GM12878 (cell line): ENCODE data around the gene ADRB1. TPM values are rescaled to one million over a fixed set of nuclear protein-coding genes. Genes with fewer than 3 reads are reported as not detected.

ENCODE experiments used
- ATAC-seq: fragments of 200-7000 bp; cut with Tn5 transposase; 3 replicates; pipeline ENCODE4 v1.9.1; 2020; ENCODE audit warnings: mild to moderate bottlenecking, moderate library complexity
- BruUV-seq: library from RNA; stranded (reverse); fragments of 400-500 nt; replicated peaks from 2 replicates; lab custom pipeline; 2021; lab: Mats Ljungman, UMichigan
- CTCF ChIA-PET: fragments of 300-600 bp; sonication (Branson Sonifier 250); formaldehyde crosslinking; extraction: SDS; loops from one replicate; lab custom pipeline; 2021; ENCODE audit warnings: inconsistent platforms; lab: Yijun Ruan, JAX
- POLR2A ChIA-PET: fragments of 350-600 bp; formaldehyde crosslinking; extraction: SDS; loops from one replicate; lab custom pipeline; 2021; ENCODE audit warnings: inconsistent platforms; lab: Charles Lee
- RAD21 ChIA-PET: fragments of 300-600 bp; sonication (Branson Sonifier 250); formaldehyde crosslinking; loops from one replicate; lab custom pipeline; 2023; ENCODE audit warnings: antibody characterized with exemption; ENCODE audit not compliant: unreplicated experiment; lab: Charles Lee
- SMC1A ChIA-PET: fragments of 300-600 bp; sonication (Branson Sonifier 250); formaldehyde crosslinking; loops from one replicate; lab custom pipeline; 2023; ENCODE audit not compliant: unreplicated experiment, uncharacterized antibody; lab: Charles Lee
- DNase-seq: peaks from one replicate; pipeline ENCODE4 v3.0.0-alpha.2; 2011; ENCODE audit warnings: low read depth, low spot score
- FAIRE-seq: peaks from 3 replicates; lab custom pipeline; 2011; peaks lifted over from hg19 to GRCh38; lab: Jason Lieb, UNC
- H2AFZ ChIP-seq: 2 replicates; pipeline ENCODE4 v1.6.0; 2011; ENCODE audit warnings: low read depth, low read length, control low read depth; ENCODE audit not compliant: control insufficient read depth
- H3K27ac ChIP-seq: 2 replicates; pipeline ENCODE4 v1.5.1; 2011; ENCODE audit warnings: control low read depth; ENCODE audit not compliant: control insufficient read depth, insufficient read depth
- H3K27me3 ChIP-seq, 2 experiments: replicated peaks in 1 of 2; 2 replicates each; pipeline versions ENCODE4 v1.6.0 to v1.6.1; 2011; ENCODE audit warnings: low read length in 1 of 2; ENCODE audit not compliant: control insufficient read depth in 2 of 2, insufficient read depth in 2 of 2
- H3K36me3 ChIP-seq, 2 experiments: 2 replicates each; pipeline ENCODE4 v1.5.1; 2011; ENCODE audit warnings: low read length in 1 of 2; ENCODE audit not compliant: control insufficient read depth in 2 of 2, insufficient read depth in 2 of 2
- H3K4me1 ChIP-seq: 2 replicates; pipeline ENCODE4 v1.6.1; 2011; ENCODE audit warnings: mild to moderate bottlenecking, low read length, moderate library complexity, mixed read lengths; ENCODE audit not compliant: control insufficient read depth, insufficient read depth
- H3K4me2 ChIP-seq: 2 replicates; pipeline ENCODE4 v1.6.0; 2011; ENCODE audit warnings: control low read depth; ENCODE audit not compliant: control insufficient read depth, insufficient read depth
- H3K4me3 ChIP-seq: fragments of 200-600 bp; sonication (generic); 2 replicates; pipeline ENCODE4 v1.5.1; 2016
- H3K79me2 ChIP-seq: 2 replicates; pipeline ENCODE4 v1.6.0; 2011; ENCODE audit warnings: low read length; ENCODE audit not compliant: control insufficient read depth, insufficient read depth
- H3K9ac ChIP-seq: 2 replicates; pipeline ENCODE4 v1.8.0; 2011; ENCODE audit warnings: low read length, control low read depth, mixed read lengths; ENCODE audit not compliant: control insufficient read depth, insufficient read depth
- H3K9me3 ChIP-seq: replicated peaks from 3 replicates; pipeline ENCODE4 v1.5.1; 2011; ENCODE audit warnings: mild to moderate bottlenecking, low read length; ENCODE audit not compliant: control insufficient read depth, insufficient read depth
- H4K20me1 ChIP-seq: 2 replicates; pipeline ENCODE4 v1.6.0; 2011; ENCODE audit not compliant: control insufficient read depth, insufficient read depth
- BHLHE40 ChIP-seq, 2 experiments: fragments of 450-650 bp in 1 of 2; IDR thresholded peaks; 2 replicates each; pipeline ENCODE4 v1.6.1; 2011 to 2017; ENCODE audit warnings: low read depth in 2 of 2, borderline replicate concordance in 1 of 2, improper control_type of control experiment in 1 of 2, low read length in 1 of 2, mild to moderate bottlenecking in 1 of 2
- CREB1 ChIP-seq: IDR thresholded peaks from 2 replicates; pipeline ENCODE4 v1.6.1; 2012; ENCODE audit warnings: low read depth, mild to moderate bottlenecking, inconsistent platforms
- CREM ChIP-seq: IDR thresholded peaks from 2 replicates; pipeline ENCODE4 v1.6.1; 2014; ENCODE audit warnings: antibody characterized with exemption, low read depth
- FOXK2 ChIP-seq: fragments of 450-650 bp; IDR thresholded peaks from 2 replicates; pipeline ENCODE4 v1.6.1; 2017; ENCODE audit warnings: mild to moderate bottlenecking, moderate library complexity
- HCFC1 ChIP-seq: fragments of 150-350 bp; IDR thresholded peaks from 2 replicates; pipeline ENCODE4 v1.6.1; 2014; ENCODE audit warnings: low read length
- NBN ChIP-seq: fragments of 450-650 bp; IDR thresholded peaks from 2 replicates; pipeline ENCODE4 v1.6.1; 2016
- NFYB ChIP-seq: IDR thresholded peaks from 2 replicates; pipeline ENCODE4 v1.6.1; 2011; ENCODE audit warnings: low read depth, mild to moderate bottlenecking, low read length, improper control_type of control experiment, moderate library complexity; ENCODE audit not compliant: insufficient read depth
- PAX8 ChIP-seq: fragments of 450-650 bp; IDR thresholded peaks from 2 replicates; pipeline ENCODE4 v1.6.1; 2017; ENCODE audit warnings: mild to moderate bottlenecking, moderate library complexity
- POU2F2 ChIP-seq: IDR thresholded peaks from 3 replicates; pipeline ENCODE4 v1.6.1; 2011; ENCODE audit warnings: low read depth, mild to moderate bottlenecking, low read length, borderline replicate concordance
- RELA ChIP-seq: fragments of 450-650 bp; IDR thresholded peaks from 2 replicates; pipeline ENCODE4 v1.8.0; 2014; ENCODE audit warnings: borderline replicate concordance; ENCODE audit not compliant: partially characterized antibody
- STAT3 ChIP-seq: IDR thresholded peaks from 2 replicates; pipeline ENCODE4 v1.6.1; 2011; ENCODE audit warnings: low read depth, low read length, improper control_type of control experiment
- TCF7 ChIP-seq: IDR thresholded peaks from 2 replicates; pipeline ENCODE4 v1.6.1; 2014; ENCODE audit warnings: antibody characterized with exemption, borderline replicate concordance
- YY1 ChIP-seq: IDR thresholded peaks from 2 replicates; pipeline ENCODE4 v1.6.1; 2011; ENCODE audit warnings: low read depth, mild to moderate bottlenecking, low read length
- ZNF207 ChIP-seq: fragments of 450-650 bp; IDR thresholded peaks from 2 replicates; pipeline ENCODE4 v1.6.1; 2014; ENCODE audit warnings: antibody characterized with exemption, mild to moderate bottlenecking, borderline replicate concordance
- WGBS: methylation state at CpG from one replicate; pipeline ENCODE4 v1.1.6; 2016; ENCODE audit warnings: low lambda C conversion rate; ENCODE audit not compliant: insufficient replicate concordance, insufficient coverage; ENCODE audit errors: missing lambda C conversion rate; 5-methylcytosine and 5-hydroxymethylcytosine counted together
- in situ Hi-C: fragments of 300-500 bp; cut with MboI; formaldehyde crosslinking; loops from 9 replicates; pipeline ENCODE4 v1.14.3; 2018; ENCODE audit warnings: mixed read lengths
- intact Hi-C: fragments of 100-400 bp; cut with micrococcal nuclease; formaldehyde crosslinking; loops from one replicate; pipeline ENCODE4 v1.14.2; 2022; ENCODE audit not compliant: unreplicated experiment
- polyA plus RNA-seq, 11 experiments: library from polyadenylated mRNA; depleted of rRNA in 4 of 11; unstranded in 6 of 11; stranded (reverse) in 5 of 11; fragments of >200 nt; fragmentation: Nextera tagmentation in 4 of 11; fragmentation: Illumina TruSeq in 1 of 11; extraction: Ambion mirVana in 4 of 11; extraction: Trizol in 1 of 11; gene quantifications; 1 replicate in 1 of 11; 2 replicates in 10 of 11; pipeline versions ENCODE4 v1.2.1 to v1.2.3, GENCODE V29; 2011 to 2016; ENCODE audit warnings: inconsistent platforms in 2 of 11, missing spikeins in 2 of 11, low read depth in 1 of 11
- total RNA-seq, 4 experiments: library from RNA; depleted of rRNA in 3 of 4; stranded (reverse); fragments of >200 nt in 3 of 4; fragmentation: Illumina TruSeq in 1 of 4; extraction: Trizol in 1 of 4; gene quantifications; 2 replicates each; pipeline versions ENCODE4 v1.2.1 to v1.2.3, GENCODE V29; 2013 to 2021
- TF ChIP-seq, protein P1 (sequence below): fragments of 450-650 bp; IDR thresholded peaks from 2 replicates; pipeline ENCODE4 v1.6.1; 2017; ENCODE audit warnings: borderline replicate concordance
- TF ChIP-seq, protein P2 (sequence below): IDR thresholded peaks from 2 replicates; pipeline ENCODE4 v1.6.1; 2012; ENCODE audit warnings: low read depth, low read length, improper control_type of control experiment

The ADRB1 gene
- total and polyA plus RNA-seq, 10 of the 15 experiments (the other 5 are each of a cell fraction or from before 2014, with no cell fraction given), result 0.26 to 4.5 (median 1.1) TPM

DNA sequence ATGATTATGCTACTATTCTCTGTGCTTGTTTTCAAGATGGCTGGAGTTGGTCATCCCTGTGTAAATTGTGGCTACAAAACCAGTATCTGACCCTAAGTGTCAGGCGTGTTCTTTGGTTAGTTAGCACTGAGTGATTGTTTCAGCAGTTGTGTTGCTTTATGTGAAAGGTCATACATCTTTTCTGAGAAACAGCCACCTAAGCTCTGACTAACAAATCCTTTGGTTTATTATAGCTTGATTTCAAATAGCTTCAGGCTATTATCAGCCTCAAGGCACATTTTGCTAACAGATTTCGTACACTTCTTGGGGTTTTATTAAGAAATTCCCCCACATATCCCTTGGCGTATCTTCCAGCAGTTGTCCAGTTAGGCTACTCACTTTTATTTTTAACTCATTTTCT, 4.8 kb upstream of the ADRB1 start:
- no peak overlapping the region for H3K4me3 ChIP-seq
- RAD21 ChIA-PET, result interaction anchor here (1.1 kb wide), 1 partner anchor 63 kb away, joined by 4 read pairs; no protein-coding TSS in a partner anchor
- POLR2A ChIA-PET, result no interaction called here
- TF ChIP-seq STAT3, result no peak
- TF ChIP-seq, protein P1, sequence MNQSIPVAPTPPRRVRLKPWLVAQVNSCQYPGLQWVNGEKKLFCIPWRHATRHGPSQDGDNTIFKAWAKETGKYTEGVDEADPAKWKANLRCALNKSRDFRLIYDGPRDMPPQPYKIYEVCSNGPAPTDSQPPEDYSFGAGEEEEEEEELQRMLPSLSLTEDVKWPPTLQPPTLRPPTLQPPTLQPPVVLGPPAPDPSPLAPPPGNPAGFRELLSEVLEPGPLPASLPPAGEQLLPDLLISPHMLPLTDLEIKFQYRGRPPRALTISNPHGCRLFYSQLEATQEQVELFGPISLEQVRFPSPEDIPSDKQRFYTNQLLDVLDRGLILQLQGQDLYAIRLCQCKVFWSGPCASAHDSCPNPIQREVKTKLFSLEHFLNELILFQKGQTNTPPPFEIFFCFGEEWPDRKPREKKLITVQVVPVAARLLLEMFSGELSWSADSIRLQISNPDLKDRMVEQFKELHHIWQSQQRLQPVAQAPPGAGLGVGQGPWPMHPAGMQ, result no peak
- no peak for TF ChIP-seq FOXK2
- TF ChIP-seq TCF7, result no peak
- TF ChIP-seq POU2F2, result no peak
- TF ChIP-seq HCFC1, result no peak
- no peak for TF ChIP-seq BHLHE40 (IDR thresholded peaks at IDR 0.05; ENCODE audit: borderline replicate concordance in 1 of 2, low read depth in 2 of 2, low read length in 1 of 2)
- TF ChIP-seq, protein P2, sequence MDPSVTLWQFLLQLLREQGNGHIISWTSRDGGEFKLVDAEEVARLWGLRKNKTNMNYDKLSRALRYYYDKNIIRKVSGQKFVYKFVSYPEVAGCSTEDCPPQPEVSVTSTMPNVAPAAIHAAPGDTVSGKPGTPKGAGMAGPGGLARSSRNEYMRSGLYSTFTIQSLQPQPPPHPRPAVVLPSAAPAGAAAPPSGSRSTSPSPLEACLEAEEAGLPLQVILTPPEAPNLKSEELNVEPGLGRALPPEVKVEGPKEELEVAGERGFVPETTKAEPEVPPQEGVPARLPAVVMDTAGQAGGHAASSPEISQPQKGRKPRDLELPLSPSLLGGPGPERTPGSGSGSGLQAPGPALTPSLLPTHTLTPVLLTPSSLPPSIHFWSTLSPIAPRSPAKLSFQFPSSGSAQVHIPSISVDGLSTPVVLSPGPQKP, result no peak
- no peak for TF ChIP-seq YY1
- no peak for TF ChIP-seq PAX8
- no peak for TF ChIP-seq NFYB
- no peak for TF ChIP-seq RELA
- no peak for TF ChIP-seq CREM
- no peak for TF ChIP-seq ZNF207
- TF ChIP-seq NBN, result no peak
- TF ChIP-seq CREB1, result no peak
- H4K20me1 ChIP-seq, result no peaks in the 10 kb centered on the region
- DNase-seq (no peak), FAIRE-seq (no peak), ATAC-seq (no peak)
- in situ Hi-C loops, result no loop called here
- no peak overlapping the region for H3K4me2 ChIP-seq
- no TSS peak for BruUV-seq
- H3K27me3 ChIP-seq, result peaks cover 0 to 3% of the 10 kb centered on the region in 2 experiments; a peak in 2 of 4 replicates
- H2AFZ ChIP-seq, result no peak overlapping the region
- H3K9ac ChIP-seq, result no peak overlapping the region
- SMC1A ChIA-PET, result interaction anchor here (1.0 to 1.7 kb wide), 2 partner anchors 8 to 22 kb away, joined by 4 to 6 read pairs; no protein-coding TSS in a partner anchor
- intact Hi-C loops, result no loop called here
- H3K4me1 ChIP-seq, result no peaks in the 10 kb centered on the region
- no peaks in the 10 kb centered on the region for H3K9me3 ChIP-seq
- 58% methylated on average over 3 of the region's 3 CpGs for WGBS
- H3K79me2 ChIP-seq, result no peaks in the 10 kb centered on the region
- CTCF ChIA-PET, result interaction anchor here (0.5 to 1.2 kb wide), 2 partner anchors 64 to 113 kb away, joined by 3 to 6 read pairs; no protein-coding TSS in a partner anchor
- no peak overlapping the region for H3K27ac ChIP-seq
- no peaks in the 10 kb centered on the region for H3K36me3 ChIP-seq
